NCI-H2227 (cell line): ENCODE data around the gene PPP2R3B.
"Not testable (repeated sequence)": the region's sequence is repeated elsewhere in the genome, so short reads cannot be mapped to it uniquely, and the experiment has no call there.

Experiments used
- DNase-seq: peaks from one replicate; lab custom pipeline; 2025; ENCODE audit not compliant: unreplicated experiment; lab: John Stamatoyannopoulos, UW

PPP2R3B gene

DNA sequence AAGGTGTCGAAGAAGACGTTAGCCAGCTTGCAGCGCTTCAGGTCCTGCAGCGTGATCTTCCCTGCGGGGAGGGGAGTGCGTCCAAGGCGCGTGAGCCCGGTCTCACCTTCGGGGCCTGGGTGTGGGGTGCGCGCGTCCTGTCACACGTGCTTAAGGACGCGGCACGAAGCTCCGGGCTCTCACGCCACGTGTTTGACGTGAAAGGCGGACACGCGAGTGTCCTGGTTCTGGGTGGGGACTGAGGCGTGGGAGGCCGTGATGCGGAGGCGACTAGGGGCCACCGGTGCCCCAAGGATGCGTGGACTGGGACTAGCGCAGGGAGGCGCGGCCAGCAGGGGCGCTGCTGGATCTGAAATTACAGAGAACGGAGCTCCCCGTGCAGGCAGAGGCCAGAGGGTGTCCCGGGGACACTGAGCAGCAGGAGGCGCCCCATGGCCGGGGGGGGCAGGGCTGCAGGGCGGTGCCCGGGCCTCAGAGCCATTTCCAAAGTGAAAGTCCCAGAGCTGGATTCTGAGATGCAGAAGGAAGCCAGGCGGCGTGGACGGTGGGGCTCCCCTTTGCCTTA lies 47.8 kb downstream of the PPP2R3B start:
- DNase-seq, result no peak

DNA sequence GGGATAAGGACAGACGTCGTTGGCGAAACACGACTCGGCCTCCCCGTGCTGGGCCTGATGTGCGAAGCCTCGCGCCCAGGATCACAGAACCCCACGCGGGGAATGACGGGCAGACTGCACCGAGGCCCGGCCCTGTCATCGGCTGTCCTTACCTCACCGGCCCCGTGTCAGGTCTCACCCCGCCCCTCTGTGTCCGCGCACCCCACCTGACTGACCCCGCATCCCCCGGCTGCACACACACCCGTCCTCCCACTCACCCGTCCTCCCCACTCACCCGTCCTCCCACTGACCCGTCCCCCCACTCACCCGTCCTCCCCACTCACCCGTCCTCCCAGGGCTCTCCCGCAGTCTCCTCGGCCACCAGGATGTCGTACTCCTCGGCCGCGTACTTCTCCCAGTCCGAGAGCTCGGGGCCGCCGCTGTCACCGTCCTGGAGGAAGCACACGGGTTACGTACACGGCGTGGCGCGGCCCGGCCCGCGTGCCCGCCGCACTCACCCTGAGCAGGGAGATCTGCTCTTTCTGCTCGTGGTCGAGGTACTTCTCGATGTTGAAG lies 48.3 kb downstream of the PPP2R3B start:
- DNase-seq, result no peak

DNA sequence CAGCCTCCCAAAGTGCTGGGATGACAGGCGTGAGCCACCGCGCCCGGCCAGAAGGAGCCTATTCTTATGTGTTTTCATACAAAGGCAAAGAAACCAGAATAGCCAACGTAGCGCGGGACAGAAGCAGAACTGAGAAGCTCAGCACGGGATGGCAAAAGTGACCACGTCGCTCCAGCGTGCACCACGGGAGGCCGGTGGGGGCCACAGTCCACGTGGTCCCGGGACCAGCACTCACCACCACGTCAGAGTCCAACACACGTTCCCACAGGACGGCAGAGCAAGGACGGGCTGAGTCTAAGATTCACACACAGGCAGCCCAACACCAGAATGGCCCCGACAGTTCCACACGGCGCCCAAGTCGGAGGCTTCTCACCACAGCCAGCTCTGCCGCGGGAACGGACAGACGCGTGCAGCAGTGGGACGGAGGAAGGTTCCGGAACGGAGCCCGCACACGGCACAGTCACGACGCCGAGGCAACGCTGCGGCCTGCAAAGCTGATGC lies 49.3 kb downstream of the PPP2R3B start:
- DNase-seq, result no peak

DNA sequence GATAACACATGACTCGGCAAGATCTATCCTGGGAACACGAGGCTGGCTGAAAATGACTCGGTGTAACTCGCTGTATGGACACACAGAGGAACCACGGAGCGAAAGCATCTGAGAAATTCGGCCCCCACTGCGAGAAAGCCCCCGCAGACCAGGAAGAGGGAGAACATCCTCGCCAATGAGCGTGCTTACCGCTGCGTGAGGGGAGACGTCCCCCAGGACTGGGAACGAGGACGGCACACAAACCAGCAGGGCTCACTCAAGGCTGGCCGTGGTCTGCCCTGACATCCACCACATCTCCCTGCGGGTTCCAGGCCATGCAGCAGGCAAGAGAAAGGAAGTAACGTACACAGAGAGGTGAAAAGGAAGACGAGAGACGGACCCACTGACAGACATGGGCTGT lies 50.5 kb downstream of the PPP2R3B start:
- no peak for DNase-seq

DNA sequence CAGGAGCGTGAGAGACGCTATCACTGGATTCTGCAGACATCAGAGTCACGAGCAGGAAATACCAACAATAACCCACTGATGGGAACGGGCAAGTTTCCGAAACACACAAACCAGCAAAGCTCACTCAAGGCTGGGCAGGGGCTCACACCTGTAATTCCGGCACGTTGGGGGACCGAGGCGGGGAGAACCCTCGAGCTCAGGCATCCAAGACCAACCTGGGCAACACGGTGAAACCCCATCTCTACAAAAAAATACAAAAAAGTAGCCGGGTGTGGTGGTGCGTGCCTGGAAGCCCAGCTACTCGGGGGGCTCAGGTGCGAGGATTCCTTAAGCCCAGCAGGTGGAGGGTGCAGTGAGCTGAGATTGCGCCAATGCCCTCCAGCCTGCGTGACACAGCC lies 51.0 kb downstream of the PPP2R3B start:
- DNase-seq, result no peak

DNA sequence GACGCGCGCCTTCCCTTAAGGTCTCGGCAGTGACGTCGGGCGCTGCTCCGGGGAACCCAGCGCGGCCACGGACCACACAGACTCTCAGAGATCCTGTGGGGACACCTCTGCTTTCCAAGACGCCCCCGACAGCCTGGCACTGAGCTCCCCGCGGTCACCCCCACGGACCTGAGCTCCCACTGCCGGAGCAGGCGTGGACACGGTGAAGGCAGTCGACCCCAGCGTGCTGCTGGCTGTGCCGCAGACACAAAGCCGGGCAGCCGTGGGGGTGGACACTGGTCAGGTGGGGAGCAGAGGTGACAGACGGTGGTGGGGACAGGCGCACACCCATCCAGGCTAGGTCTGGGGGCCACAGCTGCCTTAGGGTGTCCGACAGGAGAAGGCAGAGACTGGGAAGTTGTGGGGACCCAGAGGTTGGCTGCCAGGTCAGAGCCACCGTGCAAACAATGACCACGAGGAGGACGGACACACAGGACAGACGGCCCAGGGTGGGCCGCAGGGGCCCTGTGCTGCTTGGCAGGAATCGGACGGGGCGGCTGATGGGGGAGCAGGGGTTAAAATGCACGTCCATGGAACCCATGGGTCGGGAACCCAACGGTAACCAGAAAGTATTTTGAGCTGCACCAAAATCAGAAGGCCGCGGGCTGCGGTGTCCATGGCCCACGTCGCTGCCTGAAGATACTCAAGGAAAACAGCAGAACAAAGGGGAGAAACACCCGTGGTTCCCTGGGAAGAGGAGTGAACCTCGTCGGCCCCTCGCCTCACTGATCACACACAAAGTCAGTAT lies 51.5 kb downstream of the PPP2R3B start:
- DNase-seq, result no peak

DNA sequence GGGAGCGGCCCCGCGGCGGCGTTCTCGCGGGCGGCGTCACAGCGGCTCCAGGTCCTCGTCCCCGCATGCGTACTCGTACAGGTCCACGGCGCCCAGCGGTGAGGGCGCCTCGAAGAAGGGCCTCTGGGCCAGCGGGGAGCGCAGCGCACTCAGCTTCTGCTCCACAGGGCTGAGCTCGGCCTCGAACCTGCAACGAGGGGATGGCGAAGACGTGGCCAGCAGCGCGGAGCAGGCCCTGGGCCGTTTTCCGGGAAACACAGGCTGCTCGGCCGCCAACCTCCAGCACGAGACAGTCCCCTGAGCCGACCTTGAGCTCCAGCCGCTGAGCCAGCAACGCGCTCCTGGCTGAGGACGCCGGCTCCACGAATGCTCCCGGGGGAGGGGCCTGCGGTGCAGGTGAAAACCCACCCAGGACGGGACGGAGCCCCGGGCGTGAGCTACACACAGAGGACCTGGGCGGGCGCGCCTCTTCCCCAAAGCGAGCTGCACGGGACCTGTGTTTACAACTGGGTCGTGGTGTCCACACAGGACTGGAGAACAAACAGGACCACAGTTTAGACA lies 52.3 kb downstream of the PPP2R3B start:
- no peak for DNase-seq

DNA sequence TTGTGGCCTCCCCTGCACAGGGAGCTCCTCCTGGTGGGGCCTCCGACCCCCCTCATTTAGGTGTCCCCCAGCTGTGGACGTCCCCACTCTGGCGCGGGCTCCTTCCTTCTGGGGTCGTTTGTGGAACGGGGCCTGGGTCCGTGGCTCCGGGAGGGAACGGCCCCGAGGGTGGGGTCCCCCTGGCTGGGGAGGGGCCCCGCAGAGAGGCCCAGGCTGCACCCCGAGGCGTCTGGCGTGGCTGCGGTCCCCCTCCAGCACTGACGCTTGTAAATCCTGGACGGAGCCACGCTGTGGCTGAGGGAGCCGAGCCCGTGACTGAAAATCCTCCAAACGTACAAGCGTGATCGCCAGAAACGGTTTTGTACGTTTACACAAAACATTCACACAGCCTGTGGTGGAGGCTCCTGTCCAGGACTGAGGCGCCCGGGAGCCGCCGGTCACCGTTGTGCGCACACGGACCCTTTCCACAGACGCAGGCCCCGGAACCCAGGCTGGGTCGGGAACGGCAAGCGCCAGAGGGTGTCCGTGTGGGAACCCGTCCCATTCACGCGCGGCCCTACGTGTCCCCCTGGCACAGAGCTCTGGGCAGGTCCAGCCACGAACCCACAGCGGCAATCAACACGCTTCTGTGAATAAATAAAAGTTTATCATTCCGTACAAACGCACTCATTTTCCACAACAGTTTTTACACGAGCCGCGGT lies 52.9 kb downstream of the PPP2R3B start:
- no peak for DNase-seq

DNA sequence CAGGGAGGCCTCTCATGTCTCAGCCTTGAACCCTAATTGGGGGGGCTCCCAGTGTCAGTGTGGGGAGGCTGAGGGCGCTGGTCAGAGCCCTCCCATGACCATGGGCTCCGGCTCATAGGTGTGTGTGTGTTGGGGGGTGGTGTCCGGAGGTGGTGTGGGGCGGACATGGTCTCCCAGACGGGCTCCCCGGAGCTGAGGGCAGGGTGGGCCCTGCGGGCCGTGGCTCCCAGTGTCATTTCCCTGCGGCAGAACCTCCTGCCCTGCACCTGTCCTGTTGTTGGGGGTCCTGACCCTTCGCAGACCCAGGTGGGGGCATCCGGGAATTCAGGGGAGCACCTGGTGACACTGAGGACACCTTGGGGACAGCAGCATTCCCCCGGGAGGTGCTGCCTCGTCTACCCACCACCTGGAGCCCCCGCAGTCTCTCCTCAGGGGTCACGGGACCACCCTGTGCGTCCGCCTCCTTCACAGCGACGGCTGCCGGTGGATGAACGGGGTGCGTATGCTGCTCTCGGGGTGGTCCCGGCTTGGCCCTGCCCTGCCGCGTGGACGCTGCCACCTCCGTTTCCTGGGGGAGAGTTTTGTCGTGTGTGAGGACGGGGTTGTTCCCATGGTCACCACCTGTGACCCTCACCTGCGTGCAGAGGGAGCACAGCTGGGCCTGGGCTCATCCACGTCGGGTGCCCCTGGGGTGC lies 53.6 kb downstream of the PPP2R3B start:
- no peak for DNase-seq

DNA sequence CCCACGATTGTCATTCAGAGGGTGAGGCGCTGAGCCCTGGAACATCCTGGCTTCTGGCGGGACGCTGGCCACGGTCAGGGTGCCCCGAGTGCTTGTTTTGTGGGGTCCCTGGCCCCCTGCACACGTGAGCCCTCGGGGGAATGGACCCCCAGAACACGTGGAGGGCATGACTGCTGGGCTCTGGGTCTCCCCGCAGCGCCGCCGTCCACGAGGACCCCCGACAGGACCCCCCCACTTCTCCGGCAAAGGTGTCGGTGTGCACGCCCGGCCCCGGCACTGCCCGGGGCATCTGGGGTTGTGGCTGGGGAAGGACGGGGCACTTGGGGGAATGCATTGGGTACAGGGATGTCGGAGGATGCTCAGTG lies 54.2 kb downstream of the PPP2R3B start:
- DNase-seq, result no peak

DNA sequence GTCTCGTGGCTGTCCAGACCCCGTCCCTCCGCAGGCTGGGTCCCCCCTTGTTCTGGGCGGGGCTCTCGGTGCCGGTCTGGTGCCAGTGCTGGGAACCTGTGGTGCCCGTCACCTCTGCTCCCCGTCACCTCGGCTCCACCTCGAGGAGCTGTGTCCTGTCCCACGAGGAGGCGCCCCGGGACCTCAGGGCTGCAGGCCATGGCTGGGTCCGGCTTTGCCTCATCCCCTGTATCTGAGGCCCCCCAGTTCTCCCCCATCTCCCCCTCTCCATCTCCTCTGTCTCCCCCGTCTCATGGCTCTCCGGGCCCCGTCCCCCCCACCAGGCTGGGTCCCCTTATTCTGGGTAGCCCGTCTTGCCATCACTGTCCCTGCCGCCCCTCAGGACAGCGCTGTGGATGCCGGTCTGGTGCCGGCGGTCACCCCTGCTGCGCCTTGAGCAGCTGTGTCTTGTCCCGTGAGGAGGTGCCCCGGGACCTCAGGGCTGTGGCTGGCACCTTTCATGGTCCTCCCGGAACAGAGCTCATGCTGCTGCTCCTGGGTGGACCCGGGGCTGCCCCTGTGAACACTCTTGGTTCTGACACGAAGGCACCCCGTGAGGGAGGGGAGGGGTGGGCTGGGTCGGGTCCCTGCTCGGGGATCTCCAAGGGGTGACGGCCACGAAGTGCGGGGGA lies 54.7 kb downstream of the PPP2R3B start:
- no peak for DNase-seq

DNA sequence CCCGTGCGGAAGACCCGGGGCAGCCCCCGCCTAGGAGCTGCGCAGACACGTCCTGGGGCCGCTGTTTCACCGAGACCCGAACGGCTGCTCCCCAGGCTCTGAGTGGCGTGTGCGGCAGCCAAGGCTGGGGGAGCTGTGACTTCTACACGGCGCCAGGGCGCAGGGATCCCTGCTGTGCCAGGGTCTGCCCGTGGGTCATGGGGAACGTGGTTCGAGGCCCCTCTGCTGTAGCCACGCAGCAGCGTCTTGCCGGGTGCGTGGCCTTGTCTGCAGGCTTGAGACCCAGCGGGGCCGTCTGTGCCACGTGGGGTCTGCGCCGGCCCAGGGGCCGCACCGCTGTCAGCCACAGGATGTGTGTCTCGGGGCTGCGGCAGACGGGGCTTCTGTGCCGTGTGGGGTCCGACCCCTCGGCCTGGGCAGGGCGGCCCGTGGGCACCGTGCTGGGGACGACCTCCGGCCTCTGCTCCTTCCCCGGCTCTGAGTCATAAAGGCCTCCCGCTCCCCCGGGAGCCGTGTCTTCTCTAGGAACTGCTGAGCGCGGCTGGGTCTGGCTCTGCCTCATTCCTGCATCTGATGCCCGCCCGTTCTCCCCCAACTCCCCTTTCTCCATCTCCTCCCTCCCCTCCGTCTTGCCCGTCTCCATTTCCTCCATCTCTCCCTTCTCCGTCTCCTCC lies 55.4 kb downstream of the PPP2R3B start:
- no peak for DNase-seq

DNA sequence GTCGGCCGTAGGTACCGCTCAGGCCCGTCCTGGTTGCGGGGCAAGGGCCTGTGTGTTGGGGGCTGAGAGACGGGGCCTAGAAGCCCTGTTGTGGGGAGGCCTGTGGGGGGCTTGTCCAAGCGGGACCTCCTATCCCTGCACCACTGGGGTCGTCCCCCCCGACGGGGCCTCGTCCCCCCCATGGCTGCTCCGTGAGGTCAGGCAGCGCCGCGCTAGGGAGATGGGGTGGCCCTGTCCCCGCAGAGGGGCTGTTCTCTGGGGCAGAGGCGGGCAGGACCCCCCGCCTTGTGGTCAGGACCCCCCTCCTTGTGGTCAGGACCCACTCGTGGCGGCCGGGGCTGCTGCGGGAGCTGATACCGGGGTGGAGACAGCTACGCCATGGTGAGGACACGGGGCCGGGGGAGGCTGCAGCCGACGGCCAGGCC lies 56.0 kb downstream of the PPP2R3B start:
- DNase-seq, result no peak

DNA sequence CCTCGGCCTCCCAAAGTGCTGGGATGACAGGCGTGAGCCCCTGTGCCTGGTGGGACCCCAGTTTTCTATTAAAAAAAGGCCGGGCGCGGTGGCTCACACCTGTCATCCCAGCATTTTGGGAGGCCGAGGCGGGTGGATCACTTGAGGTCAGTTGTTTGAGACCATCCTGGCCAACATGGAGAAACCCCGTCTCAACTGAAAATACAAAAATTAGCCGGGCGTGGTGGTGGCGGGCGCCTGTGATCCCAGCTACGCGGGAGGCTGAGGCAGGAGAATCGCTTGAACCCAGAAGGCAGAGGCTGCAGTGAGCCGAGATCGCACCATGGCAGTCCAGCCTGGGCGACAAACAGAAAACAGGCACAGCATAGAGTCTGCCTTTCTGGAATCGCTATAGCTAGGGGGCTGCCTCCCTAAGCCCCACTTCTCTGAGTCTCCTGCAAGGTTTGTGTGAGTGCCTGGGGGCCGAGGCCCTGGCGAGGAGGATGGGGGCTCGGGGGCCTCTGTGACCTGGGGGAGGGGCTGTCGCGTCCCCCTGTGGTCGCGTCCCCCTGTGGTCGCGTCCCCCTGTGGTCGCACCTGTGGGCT lies 56.5 kb downstream of the PPP2R3B start:
- not testable (repeated sequence) for DNase-seq

DNA sequence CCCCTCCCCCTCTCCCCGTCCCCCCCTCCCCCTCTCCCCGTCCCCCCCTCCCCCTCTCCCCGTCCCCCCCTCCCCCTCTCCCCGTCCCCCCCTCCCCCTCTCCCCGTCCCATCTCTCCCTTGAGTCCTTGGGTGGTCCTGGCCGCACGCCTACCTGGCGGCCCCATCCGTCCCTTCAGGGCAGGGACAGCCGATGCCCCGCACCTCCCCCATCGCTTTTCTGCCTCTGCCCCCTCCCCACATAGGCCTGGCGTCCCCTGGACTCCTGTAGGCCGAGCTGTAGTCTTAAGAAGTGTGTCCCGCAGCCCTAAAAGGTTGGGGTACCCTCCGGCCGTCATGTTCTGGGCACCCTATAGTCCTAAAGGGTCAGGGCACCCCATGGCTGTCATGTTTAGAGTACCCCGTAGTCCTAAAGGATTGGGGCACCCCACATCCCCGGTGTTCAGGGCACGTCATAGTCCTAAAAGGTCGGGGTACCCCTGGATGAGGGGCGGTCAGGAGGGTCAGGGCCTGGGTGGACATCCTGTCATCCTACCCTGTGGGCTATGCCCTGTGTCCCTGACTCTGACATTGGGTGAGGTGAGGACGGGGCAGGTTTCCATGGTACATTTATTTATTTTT lies 57.3 kb downstream of the PPP2R3B start:
- no peak for DNase-seq

DNA sequence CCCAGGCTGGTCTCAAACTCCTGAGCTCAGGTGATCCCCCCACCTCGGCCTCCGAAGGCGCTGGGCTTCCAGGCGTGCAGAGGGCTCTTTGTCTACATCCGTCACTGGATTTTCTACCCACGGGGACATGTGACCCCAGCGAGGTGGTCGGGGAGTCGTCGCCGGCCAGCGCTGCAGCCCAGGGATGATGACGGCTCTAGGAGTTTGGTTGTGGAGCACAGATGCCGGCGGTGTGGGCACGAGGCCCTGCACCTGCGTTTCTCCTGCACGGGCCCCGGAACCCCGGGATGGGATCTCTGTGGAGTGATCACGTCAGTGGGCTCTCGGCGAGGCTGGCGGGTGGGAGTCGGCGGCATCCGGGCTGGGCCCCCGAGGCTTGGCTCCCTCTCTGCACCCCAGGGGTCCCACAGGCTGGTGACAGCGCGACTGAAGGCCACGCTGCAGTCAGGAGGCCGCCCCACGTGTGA lies 59.0 kb downstream of the PPP2R3B start:
- DNase-seq, result no peak

DNA sequence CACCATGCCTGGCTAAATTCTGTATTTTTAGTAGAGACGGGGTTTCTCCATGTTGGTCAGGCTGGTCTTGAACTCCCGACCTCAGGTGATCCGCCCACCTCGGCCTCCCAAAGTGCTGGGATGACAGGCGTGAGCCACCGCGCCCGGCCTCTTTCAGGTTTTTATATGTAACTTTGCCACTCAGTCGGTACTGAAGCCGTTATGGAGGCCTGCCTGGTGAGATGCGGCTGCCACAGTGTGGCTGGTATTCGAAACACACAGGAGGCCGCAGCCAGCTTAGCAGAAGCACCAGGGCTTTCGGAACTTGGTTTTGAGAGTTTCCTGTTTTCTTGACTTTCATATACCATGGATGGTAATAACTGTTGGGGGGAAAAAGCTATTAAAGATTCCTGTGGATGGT lies 62.0 kb downstream of the PPP2R3B start:
- not testable (repeated sequence) for DNase-seq

DNA sequence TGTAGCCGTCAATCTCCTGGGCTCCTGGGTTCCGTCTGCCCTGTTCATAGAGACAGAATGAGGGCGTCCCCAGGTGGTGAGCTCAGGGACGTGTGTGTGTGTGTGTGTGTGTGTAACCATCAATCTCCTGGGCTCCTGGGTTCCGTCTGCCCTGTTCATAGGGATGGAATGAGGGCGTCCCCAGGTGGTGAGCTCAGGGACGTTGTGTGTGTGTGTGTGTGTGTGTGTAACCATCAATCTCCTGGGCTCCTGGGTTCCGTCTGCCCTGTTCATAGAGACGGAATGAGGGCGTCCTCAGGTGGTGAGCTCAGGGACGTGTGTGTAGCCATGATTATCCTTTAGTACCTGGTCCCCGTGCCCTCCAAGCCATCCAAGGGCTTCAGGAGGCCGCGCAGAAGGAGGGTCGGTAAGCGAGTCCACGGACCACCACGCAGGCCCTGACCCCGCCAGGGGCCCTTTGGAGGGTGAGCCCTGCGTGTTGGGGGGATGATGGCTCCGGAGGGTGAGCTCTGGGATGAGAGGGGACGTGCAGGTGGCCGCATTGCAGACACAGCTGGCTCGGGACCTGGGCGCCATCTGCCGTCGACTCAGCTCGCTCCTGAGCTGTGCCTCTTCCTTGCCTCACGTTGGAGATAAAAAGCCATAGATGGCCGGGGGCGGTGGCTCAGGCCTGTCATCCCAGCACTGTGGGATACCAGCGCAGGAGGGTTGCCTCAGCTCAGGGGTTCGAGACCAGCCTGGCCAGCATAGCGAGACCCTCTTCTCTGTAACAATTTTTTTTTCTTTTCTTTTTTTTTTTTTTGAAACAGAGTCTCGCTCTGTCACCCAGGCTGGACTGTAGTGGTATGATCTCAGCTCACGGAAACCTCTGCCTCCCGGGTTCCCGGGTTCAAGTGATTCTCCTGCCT lies 62.7 kb downstream of the PPP2R3B start:
- no peak for DNase-seq
